HUES64 (cell line): Measurements from ENCODE around the gene SLC37A1.

Experiments used
- H3K27ac ChIP-seq: 2 replicates; pipeline ENCODE4 v1.7.0; 2013; ENCODE audit warnings: low read depth, low read length, inconsistent platforms
- H3K27me3 ChIP-seq: 2 replicates; pipeline ENCODE4 v1.6.1; 2013; ENCODE audit warnings: mild to moderate bottlenecking, low read length; ENCODE audit not compliant: insufficient read depth
- H3K36me3 ChIP-seq: 2 replicates; pipeline ENCODE4 v1.6.1; 2013; ENCODE audit warnings: mild to moderate bottlenecking, low read length; ENCODE audit not compliant: insufficient read depth
- H3K4me1 ChIP-seq: 2 replicates; pipeline ENCODE4 v1.6.1; 2013; ENCODE audit warnings: mild to moderate bottlenecking, low read length, moderate library complexity; ENCODE audit not compliant: insufficient read depth
- H3K4me3 ChIP-seq: 2 replicates; pipeline ENCODE4 v1.5.1; 2013; ENCODE audit warnings: mild to moderate bottlenecking, low read length, moderate library complexity
- H3K9ac ChIP-seq: 2 replicates; pipeline ENCODE4 v1.6.1; 2013; ENCODE audit warnings: mild to moderate bottlenecking, low read depth, low read length
- H3K9me3 ChIP-seq: 2 replicates; pipeline ENCODE4 v1.6.1; 2013; ENCODE audit warnings: low read depth, low read length; ENCODE audit not compliant: insufficient read depth
- WGBS: fragments of 150-250, 120-280 bp; methylation state at CpG from one replicate; pipeline ENCODE4 v1.1.7; 2013; ENCODE audit warnings: missing lambda C conversion rate; 5-methylcytosine and 5-hydroxymethylcytosine counted together

The SLC37A1 gene

DNA sequence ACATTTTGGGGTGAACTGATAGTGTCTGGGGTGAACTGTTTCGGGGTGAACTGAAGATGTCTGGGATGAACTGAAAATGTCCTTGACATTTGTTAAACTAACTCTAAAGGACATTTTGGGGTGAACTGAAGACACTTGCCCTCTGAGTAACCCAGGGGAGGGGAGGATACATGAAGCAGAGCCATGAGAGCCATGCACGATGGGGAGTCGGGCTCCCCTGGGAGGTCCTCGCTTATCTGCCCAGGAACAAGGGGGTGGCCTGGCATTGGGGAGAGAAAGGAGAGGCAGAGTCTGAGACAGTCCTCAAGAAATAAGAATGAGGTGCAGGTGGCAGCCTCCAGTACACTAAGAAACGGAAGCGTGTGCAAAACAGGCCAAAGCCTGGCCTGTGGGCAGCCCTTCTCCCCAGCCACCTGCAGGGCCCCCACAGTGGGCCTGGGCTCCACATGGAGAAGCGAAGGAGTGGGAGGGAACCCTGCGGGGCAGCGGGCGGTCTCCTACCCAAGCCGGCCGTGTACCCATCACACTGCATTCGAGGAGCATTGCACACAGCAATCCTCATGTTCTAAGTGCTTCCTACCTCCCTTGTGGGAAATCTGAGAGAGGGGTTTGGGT is 41.8 kb upstream of the SLC37A1 start:
- H3K9ac ChIP-seq: no peak overlapping the region
- no peaks in the 10 kb centered on the region for H3K27me3 ChIP-seq
- H3K4me3 ChIP-seq: no peak overlapping the region
- no peaks in the 10 kb centered on the region for H3K36me3 ChIP-seq
- no peaks in the 10 kb centered on the region for H3K9me3 ChIP-seq
- no peak overlapping the region for H3K27ac ChIP-seq
- peaks cover 26% of the 10 kb centered on the region for H3K4me1 ChIP-seq
- WGBS: 93% methylated on average over 13 of the region's 13 CpGs

DNA sequence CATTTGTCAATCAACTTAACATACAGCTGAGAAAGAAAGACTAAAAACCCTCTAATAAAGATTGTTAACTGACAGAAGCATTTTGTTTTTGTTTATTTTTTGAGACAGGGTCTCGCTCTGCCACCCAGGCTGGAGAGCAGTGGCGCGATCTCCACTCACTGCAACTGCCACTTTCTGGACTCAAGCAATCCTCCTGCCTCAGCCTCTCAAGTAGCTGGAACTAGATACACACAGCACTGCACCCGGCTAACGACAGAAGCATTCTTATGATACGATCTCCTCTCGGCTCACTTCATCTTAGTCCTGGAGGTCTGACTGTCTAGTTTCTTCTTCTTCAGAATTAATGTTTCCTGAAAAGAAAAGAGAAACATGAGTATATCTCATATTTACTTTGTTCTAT is 41.1 kb upstream of the SLC37A1 start:
- Histone ChIP-seq H3K4me3 (no peak overlapping the region), H3K4me1 (peaks cover 24% of the 10 kb centered on the region), H3K27ac (no peak overlapping the region), H3K36me3 (no peaks in the 10 kb centered on the region), H3K9ac (no peak overlapping the region), H3K27me3 (no peaks in the 10 kb centered on the region), H3K9me3 (no peaks in the 10 kb centered on the region)
- WGBS: 86% methylated on average over 7 of the region's 7 CpGs

DNA sequence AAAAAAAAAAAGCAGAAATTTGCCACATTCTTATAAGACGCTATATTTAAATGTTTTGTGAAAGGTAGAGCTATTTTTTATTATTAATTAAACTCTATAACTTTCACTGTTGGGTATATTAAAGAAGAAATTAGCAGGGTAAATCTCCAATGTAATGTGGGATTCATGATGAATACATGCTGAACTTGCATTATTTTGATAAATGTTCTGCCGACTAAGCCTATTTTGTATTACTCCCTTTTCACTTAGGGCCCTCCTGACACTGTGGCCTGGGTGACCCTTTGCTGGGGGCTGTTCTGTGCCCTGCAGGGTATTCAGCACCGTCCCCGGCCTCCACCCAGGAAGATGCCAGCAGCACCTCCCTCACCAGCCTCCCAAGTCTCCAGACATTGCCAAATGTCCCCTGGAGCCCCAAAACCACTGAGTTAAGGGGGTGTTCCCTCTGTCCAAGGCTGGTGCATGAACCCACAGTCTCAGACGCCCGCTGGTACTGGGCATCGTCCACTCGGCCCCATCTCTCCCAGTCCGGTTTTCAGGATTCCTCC is 40.1 kb upstream of the SLC37A1 start:
- peaks cover 14% of the 10 kb centered on the region for H3K4me1 ChIP-seq
- no peaks in the 10 kb centered on the region for H3K9me3 ChIP-seq
- H3K36me3 ChIP-seq: no peaks in the 10 kb centered on the region
- H3K9ac ChIP-seq: no peak overlapping the region
- no peaks in the 10 kb centered on the region for H3K27me3 ChIP-seq
- 90% methylated on average over 8 of the region's 9 CpGs for WGBS
- H3K4me3 ChIP-seq: no peak overlapping the region
- no peak overlapping the region for H3K27ac ChIP-seq

DNA sequence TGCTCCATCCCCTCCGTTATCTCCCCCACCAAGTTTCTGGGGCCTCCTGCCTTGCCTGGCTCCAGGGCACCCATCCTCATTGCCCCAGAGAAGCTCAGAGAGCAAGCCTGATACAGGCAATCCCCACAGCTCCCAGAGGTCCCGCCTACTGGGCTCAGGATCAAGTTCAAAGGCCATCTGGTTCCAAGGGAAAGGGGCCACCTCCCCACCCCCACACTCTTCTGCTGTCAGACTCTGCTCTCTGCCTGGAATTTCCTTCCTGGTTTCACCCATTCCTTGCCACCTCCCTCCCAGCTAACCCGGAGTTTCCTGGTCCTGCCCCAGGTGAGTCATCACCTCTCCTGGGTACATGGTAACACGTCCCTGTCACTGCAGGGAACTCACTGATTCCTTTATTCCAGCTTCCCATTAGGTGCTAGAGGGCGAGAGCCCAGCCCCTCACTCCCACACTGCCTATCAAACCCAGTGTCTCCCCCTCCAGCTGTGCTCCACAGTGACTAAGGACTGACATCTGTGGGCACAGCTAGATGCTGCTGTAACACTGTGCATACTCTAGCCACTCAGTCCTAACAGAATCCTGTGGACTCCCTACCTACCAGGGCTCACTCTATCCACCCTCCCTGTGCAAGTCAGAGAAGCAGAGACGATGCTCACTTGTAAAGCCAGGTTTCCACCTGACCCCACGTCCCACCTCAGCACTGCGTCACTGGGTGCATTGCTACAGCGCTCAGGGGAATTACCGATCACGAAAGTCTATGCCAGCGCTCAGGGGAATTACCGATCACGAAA is 39.4 kb upstream of the SLC37A1 start:
- Histone ChIP-seq H3K9me3 (no peaks in the 10 kb centered on the region), H3K36me3 (no peaks in the 10 kb centered on the region), H3K4me1 (peaks cover 12% of the 10 kb centered on the region), H3K4me3 (no peak overlapping the region), H3K27me3 (no peaks in the 10 kb centered on the region), H3K27ac (no peak overlapping the region), H3K9ac (no peak overlapping the region)
- 70% methylated on average over 14 of the region's 14 CpGs for WGBS

DNA sequence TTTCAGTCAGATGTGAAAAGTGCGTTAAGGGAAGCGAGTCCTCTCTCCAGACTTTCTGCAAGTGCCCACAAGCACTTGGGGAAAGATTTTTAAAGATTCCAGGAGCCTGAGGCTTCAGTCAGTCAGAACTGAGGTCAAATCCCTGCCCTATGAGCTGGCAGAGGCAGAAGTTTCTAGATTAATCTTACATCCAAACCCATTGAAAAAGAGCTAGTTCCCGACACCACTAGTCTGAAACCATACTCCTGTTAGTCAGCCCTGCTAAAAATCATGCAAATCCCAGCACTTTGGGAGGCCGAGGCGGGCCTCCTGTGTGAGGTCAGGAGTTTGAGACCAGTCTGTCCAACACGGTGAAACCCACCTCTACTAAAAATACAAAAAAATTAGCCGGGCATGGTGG is 38.6 kb upstream of the SLC37A1 start:
- Histone ChIP-seq H3K27me3 (no peaks in the 10 kb centered on the region), H3K36me3 (no peaks in the 10 kb centered on the region), H3K9ac (no peak overlapping the region), H3K27ac (no peak overlapping the region), H3K4me1 (peaks cover 12% of the 10 kb centered on the region), H3K9me3 (no peaks in the 10 kb centered on the region), H3K4me3 (no peak overlapping the region)
- WGBS: 89% methylated on average over 7 of the region's 7 CpGs

DNA sequence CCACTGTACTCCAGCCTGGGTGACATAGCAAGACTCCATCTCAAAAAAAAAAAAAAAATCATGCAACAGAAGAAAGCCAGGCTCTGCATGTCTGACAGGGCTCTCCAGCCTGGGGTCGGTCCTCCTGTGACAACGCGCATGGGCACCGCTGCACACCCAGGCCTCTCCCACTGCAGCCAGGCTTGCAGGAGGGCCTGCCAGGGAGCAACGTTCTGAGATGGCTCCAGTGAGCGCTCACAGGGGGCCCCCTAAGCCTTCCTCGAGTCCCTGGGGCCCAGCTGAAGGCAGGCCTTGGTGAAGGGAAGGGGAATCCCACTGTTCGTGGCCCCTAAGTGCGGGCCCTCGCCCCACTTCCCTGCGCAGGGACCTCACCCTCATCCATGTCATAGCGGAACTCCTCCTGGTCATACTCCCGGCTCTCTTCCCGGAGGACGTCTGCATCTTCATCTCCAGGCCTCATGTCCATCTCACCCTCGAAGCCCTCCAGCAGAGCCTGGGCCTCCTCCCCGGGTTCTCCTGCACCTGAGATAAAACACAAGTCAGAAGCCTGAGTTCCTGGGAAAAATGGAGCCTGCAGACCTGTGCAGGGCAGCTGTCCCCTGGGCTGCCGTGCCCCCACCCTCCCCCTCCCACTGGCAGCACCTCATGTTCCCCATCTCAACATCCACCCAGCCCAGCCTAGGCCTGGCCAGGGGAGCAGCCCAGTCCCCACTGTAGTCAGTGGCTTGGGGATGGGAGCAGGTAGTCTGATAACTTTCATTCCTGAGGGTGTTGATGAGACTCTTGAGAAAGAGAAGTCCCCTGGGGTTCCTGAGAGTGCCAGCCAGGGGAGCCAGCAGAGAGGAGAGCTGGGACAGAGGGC is 37.9 kb upstream of the SLC37A1 start:
- 93% methylated on average over 18 of the region's 18 CpGs for WGBS
- H3K27me3 ChIP-seq: no peaks in the 10 kb centered on the region
- H3K9ac ChIP-seq: no peak overlapping the region

DNA sequence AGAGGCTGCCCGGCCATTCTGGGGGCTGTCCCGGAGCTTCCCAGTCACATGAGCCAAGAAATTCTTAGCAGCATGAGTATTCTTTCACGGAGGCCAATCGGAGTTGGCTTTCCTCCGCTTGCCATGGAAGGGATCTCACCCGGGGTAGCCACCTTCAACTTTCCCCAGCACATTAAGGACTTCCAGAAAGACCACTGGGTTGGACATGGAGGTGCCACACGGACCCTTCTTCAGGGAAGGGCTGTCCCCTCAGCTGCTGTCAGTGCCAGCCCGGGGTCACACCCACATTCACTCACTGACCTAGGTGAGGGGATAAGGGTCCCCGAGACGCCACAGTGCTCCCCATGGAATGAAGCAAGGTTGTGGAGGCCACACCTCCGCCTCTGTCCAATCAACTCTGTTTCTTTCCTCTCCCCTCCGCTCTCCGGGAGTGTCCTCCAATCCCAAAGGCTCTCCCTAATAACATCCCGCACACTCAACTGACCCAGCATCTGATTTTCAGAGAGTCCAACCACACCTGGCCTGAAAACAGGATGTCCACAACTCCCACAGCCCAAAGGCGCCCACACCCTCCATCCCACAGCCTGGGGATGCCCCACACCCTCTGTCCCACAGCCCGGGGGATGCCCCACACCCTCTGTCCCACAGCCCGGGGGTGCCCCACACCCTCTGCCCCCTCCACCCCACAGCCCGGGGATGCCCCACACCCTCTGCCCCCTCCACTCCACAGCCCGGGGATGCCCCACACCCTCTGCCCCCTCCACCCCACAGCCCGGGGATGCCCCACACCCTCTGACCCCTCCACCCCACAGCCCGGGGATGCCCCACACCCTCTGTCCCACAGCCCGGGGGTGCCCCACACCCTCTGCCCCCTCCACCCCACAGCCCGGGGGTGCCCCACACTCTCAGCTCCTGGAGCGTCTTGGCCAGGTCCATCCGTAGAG is 37.0 kb upstream of the SLC37A1 start:
- H3K36me3 ChIP-seq: no peaks in the 10 kb centered on the region
- H3K9ac ChIP-seq: no peak overlapping the region
- WGBS: 94% methylated on average over 24 of the region's 25 CpGs
- H3K4me1 ChIP-seq: peaks cover 12% of the 10 kb centered on the region
- no peaks in the 10 kb centered on the region for H3K9me3 ChIP-seq
- H3K27ac ChIP-seq: no peak overlapping the region
- no peak overlapping the region for H3K4me3 ChIP-seq
- H3K27me3 ChIP-seq: no peaks in the 10 kb centered on the region

More for the DNA sequence above, 37.9 kb upstream of the SLC37A1 start:
- H3K27ac ChIP-seq: no peak overlapping the region
- H3K4me1 ChIP-seq: peaks cover 12% of the 10 kb centered on the region
- H3K4me3 ChIP-seq: no peak overlapping the region
- H3K9me3 ChIP-seq: no peaks in the 10 kb centered on the region
- no peaks in the 10 kb centered on the region for H3K36me3 ChIP-seq

DNA sequence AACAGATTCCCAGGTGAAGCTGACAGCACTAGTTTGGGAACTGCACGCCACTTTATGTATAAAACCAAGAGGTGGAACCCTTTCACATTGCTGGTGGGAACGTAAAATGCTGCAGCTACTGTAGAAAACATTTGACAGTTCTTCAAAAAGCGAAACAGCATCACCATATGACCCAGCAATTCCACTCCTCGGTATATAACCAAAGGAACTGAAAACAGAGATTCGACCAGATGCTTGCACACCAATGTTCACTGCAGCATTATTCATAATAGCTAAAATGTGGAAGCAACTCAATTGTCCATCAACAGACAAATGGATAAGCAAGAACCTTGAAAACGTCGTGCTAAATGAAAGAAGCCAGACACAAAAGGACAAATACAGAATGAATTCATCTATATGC is 35.1 kb upstream of the SLC37A1 start:
- WGBS: 93% methylated on average over 7 of the region's 7 CpGs
- Histone ChIP-seq H3K4me3 (no peak overlapping the region), H3K36me3 (no peaks in the 10 kb centered on the region), H3K27me3 (no peaks in the 10 kb centered on the region), H3K4me1 (peaks cover 12% of the 10 kb centered on the region), H3K9ac (no peak overlapping the region), H3K9me3 (no peaks in the 10 kb centered on the region), H3K27ac (no peak overlapping the region)

DNA sequence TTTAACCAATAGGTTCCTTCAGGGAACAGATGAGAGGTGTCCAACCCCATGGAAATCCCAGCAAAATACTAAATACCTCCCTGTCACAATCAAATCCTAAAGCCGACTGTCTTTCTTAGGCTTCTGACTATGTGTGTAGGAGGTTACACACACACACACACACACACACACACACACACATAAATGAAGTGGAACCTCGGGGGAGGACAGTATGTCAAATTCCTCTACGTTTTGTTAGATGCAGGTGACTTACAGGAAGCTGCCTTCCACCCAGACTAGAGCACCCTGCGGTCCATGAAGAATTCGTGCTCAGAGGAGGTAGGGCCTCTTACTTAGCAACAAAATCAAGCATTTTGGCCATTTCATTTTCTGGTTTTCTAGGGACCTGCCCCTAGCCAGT is 34.1 kb upstream of the SLC37A1 start:
- WGBS: 82% methylated on average over 5 of the region's 5 CpGs
- H3K9me3 ChIP-seq: no peaks in the 10 kb centered on the region

DNA sequence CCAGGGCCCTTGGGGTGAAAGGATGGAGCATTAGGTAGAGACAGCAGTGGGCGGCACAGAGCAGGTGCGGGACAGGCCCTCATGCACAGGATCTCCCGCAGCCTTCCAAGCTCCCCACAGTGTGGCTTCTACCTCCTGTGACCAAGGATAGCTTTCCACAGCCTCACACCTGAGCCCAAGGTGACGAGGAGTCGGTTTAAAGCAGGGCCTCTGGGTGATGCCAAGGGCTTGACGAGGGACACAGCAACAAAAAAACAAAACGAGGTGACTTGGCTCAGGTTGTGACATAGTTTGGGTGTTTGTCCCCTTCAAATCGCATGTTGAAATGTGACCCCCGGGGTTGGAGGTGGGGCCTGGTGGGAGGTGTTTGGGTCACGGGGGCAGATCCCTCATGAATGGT is 32.9 kb upstream of the SLC37A1 start:
- Histone ChIP-seq H3K4me1 (no peaks in the 10 kb centered on the region), H3K9me3 (no peaks in the 10 kb centered on the region), H3K27ac (no peak overlapping the region), H3K36me3 (no peaks in the 10 kb centered on the region), H3K9ac (no peak overlapping the region), H3K27me3 (no peaks in the 10 kb centered on the region), H3K4me3 (no peak overlapping the region)
- WGBS: 89% methylated on average over 10 of the region's 10 CpGs

More for the DNA sequence above, 34.1 kb upstream of the SLC37A1 start:
- no peak overlapping the region for H3K27ac ChIP-seq
- no peaks in the 10 kb centered on the region for H3K27me3 ChIP-seq
- no peaks in the 10 kb centered on the region for H3K36me3 ChIP-seq
- H3K4me1 ChIP-seq: peaks cover 3% of the 10 kb centered on the region
- H3K9ac ChIP-seq: no peak overlapping the region
- no peak overlapping the region for H3K4me3 ChIP-seq
